ENCODE data around the gene ZNRF1.

Gene ZNRF1

DNA sequence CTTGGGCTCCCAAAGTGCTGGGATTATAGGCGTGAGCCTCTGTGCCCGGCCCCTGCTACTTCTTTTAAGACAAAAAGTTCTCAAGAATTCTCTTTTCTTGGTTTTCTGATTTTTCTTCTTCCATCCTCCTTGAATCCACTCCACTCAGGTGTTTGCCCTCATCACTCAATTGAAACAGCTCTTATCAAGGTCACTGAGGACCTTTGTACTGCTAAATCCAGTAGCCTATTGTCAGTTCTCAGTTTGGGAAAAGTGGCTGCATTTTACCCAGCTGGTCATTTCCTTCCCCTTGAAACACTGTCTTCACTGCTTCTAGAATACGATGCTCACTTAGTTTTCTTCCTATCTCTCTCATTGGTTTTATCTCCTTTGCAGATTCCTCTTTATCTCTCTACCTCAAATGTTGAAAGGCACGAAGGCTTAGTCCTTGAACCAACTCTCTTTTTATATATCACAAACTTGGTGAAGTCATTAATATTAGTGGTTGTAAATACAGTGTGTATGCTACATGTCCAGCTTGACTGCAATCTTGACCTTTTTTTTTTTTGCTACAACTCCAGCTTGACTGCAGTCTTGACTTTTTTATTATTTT is 29.8 kb downstream of the ZNRF1 start:
- DNase-seq: no peak

- DNase-seq: no peak
These were observed 31.0 kb downstream of the ZNRF1 start for GRCh38 chr16:75029854-75030253.

DNA sequence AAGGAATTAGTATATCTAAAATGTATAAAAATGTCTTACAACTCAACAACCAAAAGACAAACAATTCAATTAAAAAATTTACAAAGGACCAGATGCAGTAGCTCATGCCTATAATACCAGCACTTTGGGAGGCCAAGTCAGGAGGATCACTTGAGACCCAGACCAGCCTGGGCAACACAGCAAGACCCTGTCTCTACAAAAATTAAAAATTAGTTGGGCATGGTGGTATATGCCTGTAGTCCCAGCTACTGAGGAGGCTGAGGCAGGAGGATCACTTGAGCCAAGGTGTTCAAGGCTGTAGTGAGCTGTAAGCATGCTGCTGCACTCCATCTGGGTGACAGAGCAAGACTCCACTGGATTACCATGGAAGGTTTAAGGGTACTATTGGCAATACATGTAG is 33.8 kb downstream of the ZNRF1 start:
- no peak for DNase-seq

DNA sequence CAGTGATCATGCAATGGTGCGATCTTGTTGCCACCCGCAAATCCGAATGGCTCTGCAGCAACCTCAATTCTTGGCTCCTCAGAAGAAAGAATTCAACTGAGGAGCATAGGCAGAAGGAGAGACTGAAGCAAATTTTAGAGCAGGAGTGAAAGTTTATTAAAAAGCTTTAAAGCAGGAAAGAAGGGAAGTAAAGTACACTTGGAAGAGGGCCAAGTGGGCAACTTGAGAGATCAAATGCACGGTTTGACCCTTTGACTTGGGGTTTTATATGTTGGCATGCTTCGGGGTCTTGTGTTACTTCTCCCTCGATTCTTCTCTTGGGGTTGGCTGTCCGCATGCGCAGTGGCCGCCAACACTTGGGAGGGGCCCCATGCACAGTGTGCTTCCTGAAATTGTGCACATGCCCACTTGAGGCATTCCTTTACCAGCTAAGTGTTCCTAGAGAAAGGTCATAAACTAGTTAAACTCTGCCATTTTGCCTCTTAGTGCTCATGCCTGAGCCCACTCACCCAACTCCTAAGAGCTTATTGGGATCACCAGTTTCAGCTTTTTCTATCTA is 36.7 kb downstream of the ZNRF1 start:
- DNase-seq: no peak

GRCh38 chr16:75038036-75038858 is 39.4 kb downstream of the ZNRF1 start:
- DNase-seq: no peak

DNA sequence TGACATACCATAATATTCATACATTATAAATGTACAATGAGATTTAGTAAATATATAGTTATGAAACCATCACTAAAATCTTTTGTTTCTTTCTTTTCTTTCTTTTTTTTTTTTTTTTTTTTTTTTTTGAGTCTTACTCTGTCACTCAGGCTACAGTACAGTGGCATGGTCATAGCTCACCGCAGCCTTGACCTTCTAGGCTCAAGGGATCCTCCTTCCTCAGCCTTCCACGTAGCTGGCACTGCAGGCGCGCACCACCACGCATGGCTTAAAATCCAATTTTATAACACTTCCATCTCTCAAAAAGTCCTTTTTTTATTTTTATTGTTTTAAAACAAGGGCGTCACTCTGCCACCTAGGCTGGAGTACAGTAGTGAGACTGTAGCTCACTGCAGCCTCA is 41.1 kb downstream of the ZNRF1 start:
- no peak for DNase-seq

DNA sequence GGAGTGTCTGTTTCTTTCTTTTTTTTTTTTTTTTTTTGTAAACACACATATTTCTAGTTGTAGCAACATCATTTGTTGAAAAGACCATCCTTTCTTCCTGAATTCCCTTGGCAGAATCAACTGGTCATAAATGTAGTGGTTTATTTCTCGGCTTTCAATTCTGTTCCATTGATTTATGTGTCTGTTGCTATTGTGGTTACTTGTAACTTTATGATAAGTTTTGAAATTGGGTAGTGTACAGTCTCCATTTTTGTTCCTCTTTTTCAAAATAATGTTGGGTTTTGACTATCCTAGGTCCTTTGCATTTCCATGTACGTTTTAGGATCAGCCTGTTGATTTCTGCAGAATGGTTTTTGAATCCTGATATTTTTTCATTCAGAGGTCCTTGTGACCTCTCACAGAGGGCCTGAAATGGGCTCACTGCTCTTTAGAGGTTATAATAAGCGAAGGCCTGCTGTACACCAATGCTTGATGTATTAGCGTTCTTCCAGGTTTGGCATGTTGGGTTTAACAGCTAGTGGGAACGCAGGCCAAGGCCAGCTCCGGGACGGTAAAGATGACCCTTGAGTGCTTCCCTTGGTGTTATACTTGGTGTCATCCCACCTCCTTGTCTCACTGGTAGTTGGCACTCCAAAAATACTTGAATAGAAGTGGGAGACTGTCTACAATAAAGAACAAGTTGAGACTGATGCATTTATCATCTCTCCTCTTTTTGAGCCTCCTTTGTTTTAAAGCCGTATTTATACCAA is 43.8 kb downstream of the ZNRF1 start:
- no peak for DNase-seq

DNA sequence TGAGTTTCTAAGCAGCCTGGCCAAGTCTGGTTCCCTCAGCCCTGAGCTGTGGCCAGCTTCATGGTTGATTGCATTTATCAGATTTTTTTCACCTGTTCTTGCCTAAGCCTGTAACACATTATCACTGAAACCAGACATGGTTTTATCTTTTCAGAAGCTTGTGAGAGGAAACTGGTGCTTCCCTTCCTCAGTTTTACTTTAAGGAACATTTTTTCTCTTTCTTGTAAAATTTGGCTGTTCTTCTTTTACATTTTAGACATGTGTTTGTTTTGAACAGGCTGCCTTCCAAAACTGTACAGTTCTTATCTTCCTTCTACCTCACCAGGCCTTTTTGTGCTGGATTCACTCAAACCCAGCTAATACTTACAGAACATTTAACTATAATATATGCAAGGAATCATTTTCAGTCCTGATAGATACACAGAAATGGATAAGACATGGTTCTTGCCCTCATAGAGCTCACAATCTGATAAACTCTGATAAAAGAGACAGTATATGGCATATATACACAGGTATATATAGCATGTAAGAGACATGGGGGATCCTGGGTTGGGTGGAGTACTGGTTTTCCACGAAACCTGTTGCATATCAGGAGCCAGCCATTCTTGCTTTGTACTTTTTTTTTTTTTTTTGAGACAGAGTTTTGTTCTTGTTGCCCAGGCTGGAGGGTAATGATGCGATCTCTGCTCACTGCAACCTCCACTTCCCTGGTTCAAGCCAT is 44.5 kb downstream of the ZNRF1 start:
- DNase-seq: no peak

- DNase-seq: no peak
These were observed 46.1 kb downstream of the ZNRF1 start for GRCh38 chr16:75044800-75045361.

- DNase-seq: no peak
These were observed 46.6 kb downstream of the ZNRF1 start for GRCh38 chr16:75045424-75045823.

DNA sequence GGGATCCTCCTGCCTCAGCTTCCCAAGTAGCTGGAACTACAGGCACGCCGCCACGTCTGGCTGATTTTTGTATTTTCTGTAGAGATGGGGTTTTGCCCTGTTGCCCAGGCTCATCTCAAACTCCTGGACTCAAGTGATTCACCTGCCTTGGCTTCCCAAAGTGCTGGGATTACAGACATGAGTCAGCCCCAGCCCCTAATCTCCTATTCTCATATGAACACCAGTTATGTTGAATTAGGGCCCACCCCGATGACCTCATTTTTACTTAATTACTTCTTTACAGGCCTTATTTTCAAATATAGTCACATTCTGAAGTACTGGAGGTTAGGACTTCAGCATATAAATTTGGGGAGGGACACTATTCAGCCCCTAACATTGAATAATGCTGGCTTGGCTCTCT is 49.2 kb downstream of the ZNRF1 start:
- no peak for DNase-seq

DNA sequence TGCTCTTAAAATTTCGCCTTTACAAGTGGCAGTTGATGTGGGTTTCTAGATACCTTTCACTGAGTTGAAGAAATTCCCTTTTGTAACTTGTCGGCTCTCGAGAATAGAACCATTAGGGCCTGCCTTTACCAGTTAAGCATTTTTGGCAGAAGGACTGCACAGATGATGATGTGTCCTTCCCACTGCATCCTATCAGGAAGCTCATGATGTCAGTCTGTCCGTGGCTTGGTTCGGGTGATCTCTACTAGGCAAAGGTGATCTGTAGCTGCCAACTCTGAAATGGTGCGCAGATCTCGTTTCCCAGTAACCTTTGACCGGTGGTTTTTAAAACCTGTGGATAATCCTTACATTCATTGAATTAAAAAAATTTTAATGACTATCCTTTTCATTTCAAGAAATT is 49.7 kb downstream of the ZNRF1 start:
- no peak for DNase-seq

DNA sequence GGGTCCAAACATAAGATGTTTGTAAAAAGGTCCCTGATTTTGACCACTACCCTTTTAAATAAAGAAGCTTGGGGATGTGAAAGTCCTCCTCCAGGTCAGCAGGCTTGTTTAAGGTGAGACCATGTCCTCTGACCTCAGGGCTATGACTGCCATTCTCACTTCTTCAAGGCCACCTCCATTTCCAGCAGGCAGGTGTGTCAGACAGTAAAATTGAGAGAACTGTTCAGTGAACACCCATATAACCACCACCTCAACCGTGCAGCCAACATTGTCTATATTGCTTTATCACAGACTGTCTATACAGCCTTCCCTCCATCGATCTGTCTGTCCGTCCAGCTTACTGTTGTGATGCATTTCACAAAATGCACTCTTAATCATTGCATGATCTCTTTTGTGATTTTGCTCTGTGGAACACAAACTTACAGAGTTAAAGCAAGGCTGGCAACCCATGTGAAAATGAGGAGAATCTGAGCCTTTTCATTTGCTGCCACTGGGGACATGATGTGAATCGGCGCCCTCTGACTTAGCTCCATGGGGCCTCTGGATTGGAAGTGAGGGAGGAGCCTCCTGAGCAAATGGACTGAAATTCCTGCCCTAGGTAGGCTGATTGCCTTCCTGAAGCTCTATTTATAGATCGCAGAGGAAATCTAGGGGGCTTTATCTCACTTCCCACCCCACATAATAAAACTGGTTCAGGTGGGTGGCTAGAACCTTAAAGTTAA is 53.8 kb downstream of the ZNRF1 start:
- no peak for DNase-seq

DNA sequence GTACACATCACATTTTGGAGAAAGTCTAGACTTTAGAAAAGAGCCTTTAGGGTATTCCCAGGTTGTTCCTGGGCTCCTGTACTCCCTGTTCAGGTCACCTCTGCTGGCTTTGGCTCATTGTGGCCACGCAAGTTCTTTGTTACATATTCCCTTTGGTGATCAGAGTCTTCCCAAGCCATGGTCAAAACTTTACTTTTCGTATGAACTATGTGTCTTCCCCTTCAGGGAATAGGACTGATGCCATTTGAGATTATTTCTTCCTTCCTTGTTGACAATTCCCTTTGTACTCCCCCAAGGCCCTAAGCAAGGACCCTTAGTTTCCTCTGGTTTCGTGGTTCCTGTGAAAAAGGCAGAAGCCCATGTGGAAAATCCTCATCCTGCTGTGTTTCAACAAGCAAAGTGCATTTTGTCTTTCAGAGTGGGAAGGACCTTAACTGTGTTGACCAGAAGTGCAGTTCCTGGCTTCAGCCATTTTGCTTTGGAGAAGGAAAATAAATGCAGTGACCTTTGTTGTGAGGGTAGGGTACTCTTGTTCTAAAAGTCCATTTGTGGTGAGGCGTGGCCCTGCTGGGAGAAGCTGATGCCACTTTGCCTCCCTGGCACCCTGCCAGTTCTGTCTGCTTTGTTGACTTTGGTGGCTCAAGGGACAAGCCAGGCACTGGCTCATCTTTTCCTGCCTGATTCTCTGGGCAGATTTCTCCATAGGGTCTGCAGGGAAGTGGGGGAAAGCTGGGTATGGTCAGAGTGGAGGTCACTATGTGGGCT is 55.1 kb downstream of the ZNRF1 start:
- peak; percentile 26 for DNase-seq

DNA sequence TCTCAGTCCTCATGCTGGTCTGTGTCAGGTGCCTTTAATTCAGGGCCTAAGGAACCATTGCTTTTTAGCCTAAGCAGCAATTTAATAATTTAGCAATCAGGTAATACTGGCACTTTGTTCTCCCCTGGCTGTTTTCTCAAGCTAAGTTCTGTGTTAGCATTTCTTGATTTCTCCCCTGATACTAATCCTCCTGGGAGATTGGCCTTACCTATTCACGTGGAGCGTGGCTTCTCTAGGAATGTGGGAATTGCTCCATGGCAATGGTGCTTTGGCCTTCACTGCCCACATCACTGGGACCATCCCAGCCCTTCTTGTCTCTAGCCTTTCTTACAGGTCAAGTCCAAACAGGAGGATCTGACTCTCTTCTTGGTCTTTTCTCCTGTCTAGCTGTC is 55.7 kb downstream of the ZNRF1 start:
- no peak for DNase-seq

DNA sequence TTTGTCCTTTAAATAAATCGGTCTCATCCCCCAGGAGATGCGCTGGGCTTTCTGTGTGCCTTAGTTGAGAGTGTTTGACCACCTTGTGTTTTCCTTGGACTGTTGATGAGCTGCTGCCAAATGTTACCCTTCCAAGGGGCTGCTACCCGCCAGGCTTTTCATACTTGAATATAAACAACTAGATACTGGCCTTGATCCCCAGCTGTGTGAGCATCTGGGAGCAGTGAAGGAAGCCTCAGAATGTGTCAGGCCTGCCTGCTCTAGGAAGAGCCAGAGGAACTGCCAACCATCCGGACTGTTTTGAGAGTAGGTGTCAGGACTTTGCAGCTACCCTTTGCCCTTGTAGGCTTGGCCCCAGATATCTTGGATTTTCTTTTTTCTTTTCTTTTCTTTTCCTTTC is 60.0 kb downstream of the ZNRF1 start:
- no peak for DNase-seq

GRCh38 chr16:75059411-75059810 is 60.6 kb downstream of the ZNRF1 start:
- DNase-seq: no peak

DNA sequence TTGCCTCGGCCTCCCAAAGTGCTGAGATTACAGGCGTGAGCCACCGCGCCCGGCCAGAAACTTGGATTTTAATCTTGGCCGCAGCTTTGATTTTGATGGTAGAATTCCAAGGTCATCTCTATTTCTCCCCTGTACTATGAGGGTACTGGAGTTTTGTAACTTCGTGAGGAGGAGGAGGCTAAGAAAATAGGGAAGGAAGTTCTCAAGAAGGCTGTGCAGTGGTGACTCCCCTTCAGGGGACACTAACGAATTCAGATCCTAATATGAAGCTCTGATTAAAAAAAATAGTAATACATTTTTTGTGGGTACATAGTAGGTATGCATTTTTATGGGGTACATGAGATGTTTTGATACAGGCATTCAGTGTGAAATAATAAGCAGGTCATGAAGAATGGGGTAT is 61.9 kb downstream of the ZNRF1 start:
- DNase-seq: no peak

DNA sequence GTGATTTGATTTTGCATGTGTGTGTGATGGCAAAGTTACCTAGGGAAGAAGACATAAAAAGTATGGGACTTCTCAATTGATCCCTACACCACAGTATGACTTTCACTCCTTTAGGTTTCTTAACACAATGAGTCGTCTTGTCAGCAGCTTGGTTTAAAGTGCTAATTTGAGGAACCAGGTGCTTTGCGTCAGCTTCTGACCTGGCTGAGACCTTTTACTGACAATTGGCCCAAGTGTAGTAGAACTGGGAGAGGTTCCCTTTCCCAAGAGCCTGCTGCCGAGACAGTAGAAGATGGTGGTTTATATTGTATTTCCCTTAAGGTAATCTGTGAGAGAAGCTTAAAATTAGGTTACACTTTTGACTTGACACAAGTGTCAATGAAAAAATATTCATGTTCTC is 62.8 kb downstream of the ZNRF1 start:
- no peak for DNase-seq

GRCh38 chr16:75062135-75062975 is 63.5 kb downstream of the ZNRF1 start:
- no peak for DNase-seq

Measured in CD4-positive, alpha-beta T cell treated with Interleukin-17A for 4 hours (primary cell).